Cardiac muscle cell (in vitro differentiated cells and primary cell): Measurements from ENCODE around the gene TMEM37. TPM values are rescaled to one million over a fixed set of nuclear protein-coding genes. Genes with fewer than 3 reads are reported as not detected.

Experiments
- DNase-seq, 2 donors: peaks; one replicate each; pipeline versions ENCODE4 v3.0.0 to v3.0.0-alpha.2; 2010 to 2017; ENCODE audit warnings: low read depth in 1 of 2, low spot score in 1 of 2
- H3K27ac ChIP-seq: fragments of 200-600 bp; sonication (generic); 2 replicates; pipeline ENCODE4 v1.5.1; 2016
- H3K27me3 ChIP-seq: fragments of 200-600 bp; sonication (generic); 2 replicates; pipeline ENCODE4 v1.6.0; 2016; ENCODE audit warnings: control low read depth
- H3K36me3 ChIP-seq: fragments of 200-600 bp; sonication (generic); 2 replicates; pipeline ENCODE4 v1.5.1; 2016; ENCODE audit warnings: control low read depth
- H3K4me1 ChIP-seq: fragments of 200-600 bp; sonication (generic); 2 replicates; pipeline ENCODE4 v1.8.1; 2017; ENCODE audit warnings: low read depth, mild to moderate bottlenecking, mixed run types
- H3K4me3 ChIP-seq: fragments of 200-600 bp; sonication (generic); 2 replicates; pipeline ENCODE4 v1.5.1; 2016; ENCODE audit warnings: mild to moderate bottlenecking
- H3K9me3 ChIP-seq: fragments of 200-600 bp; sonication (generic); 2 replicates; pipeline ENCODE4 v1.5.1; 2017; ENCODE audit warnings: low read depth, mild to moderate bottlenecking, control low read depth
- CTCF ChIP-seq: IDR thresholded peaks from 2 replicates; pipeline ENCODE4 v1.5.1; 2012; ENCODE audit warnings: low read depth, mild to moderate bottlenecking, low read length
- polyA plus RNA-seq: library from polyadenylated mRNA; unstranded; fragments of >200 nt; fragmentation: Nextera tagmentation; extraction: Ambion mirVana; gene quantifications from 2 replicates; pipeline ENCODE4 v1.2.1, GENCODE V29; 2016
- total RNA-seq: library from RNA; depleted of rRNA; stranded (reverse); fragments of >200 nt; gene quantifications from 2 replicates; pipeline ENCODE4 v1.2.3, GENCODE V29; 2016

Gene TMEM37
- total and polyA plus RNA-seq, 2 experiments from 2014 or later, result 2.1 to 4.3 TPM

DNA sequence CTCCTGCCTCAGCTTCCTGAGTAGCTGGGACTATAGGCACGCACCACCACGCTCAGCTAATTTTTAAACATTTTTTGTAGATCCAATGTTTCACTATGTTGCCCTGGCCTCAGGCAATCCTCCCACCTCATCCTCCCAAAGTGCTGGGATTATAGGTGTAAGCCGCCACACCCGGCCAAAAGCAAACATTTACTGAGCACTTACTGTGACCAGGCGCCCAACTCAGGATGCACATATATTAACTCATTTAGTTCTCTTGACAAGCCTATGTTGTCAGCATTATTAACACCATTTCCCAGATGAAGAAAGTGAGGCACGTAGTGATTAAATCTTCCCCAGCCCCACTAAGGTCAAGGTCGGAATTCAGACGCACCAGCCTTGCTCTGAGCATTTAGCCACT lies 41.1 kb downstream of the TMEM37 start:
- no peaks in the 10 kb centered on the region for H3K4me1 ChIP-seq
- H3K27me3 ChIP-seq, result no peaks in the 10 kb centered on the region
- no peak overlapping the region for H3K4me3 ChIP-seq
- no peak for DNase-seq
- no peaks in the 10 kb centered on the region for H3K9me3 ChIP-seq
- H3K27ac ChIP-seq, result no peak overlapping the region
- TF ChIP-seq CTCF, result no peak
- no peaks in the 10 kb centered on the region for H3K36me3 ChIP-seq

DNA sequence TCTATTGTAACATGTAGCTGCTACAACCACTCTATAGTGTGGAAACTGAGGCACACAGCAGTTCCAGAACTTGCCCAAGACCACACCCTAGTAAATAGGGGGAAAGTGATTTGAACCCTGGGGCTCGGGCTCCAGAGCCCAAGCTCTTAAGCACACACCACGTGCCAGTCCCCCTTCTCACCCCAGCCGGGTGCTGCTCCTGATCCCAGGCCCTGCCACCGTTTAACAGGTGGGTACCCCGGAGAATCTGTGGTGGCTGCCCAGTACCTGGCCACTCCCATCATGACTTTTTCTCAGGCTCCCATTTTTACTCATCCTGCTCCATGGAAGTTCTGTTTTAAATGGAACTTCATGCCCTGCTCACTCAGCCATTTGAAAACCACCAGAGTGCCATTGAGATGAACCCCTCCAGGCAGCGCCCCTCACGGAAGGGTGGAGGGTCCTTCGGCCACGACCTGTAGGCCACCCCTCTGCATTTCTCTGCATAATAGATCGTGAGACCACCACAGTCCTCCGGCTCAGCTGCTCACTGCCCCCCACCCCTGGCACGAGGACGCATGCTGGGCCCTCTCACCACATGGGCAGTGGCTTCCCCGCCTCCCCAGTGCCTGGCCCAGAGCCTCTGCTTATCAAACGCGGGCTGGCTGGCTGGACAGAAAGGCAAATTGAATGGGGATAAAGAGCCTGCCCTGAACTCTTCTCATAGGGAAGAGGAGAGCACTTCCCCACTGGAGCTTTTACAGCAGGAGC lies 42.1 kb downstream of the TMEM37 start:
- Histone ChIP-seq H3K27ac (no peak overlapping the region), H3K4me3 (no peak overlapping the region), H3K9me3 (no peaks in the 10 kb centered on the region), H3K36me3 (no peaks in the 10 kb centered on the region), H3K4me1 (no peaks in the 10 kb centered on the region), H3K27me3 (no peaks in the 10 kb centered on the region)
- no peak for DNase-seq
- no peak for TF ChIP-seq CTCF

DNA sequence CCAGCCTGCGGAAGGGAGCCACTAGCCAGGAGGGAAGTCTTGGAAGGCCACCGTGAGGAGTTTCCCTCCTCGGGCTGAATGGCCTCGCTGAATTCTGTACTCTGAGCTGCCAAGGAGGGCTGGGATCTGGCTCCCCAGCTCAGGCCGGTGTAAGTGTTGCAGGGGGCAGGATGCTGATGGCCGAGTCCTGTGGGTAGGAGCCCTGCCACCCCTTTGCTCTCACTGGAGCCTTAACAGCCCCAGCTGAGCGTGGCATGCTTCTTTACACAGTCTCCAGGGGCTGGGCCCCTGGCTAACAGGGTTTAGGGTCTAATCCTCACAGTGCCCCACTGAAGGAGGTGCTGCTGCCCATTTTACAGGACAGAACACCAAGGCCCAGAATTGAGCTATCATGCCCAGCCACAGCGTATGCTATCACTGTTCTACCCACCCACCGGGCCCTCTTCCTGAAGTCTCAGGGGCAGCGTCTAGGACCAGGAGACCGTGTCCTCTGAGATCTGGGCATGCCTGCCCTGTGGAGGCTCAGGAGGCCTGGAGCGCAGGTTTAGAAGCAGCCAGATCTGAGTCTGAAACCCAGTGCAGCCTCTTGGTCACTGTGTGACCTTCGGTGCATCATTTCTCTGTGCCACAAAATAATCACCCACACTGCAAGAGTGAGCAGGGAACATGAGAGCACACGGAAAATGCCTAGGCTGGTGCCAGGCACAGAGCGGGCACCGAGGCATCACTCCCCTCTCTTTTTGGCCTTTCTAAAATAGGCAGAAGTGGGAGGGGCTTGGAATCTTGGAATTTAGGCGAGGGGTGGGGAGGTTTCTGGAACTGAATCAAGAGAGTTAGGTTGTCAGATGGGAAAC lies 42.9 kb downstream of the TMEM37 start:
- DNase-seq, result no peak
- no peak overlapping the region for H3K27ac ChIP-seq
- TF ChIP-seq CTCF, result no peak

DNA sequence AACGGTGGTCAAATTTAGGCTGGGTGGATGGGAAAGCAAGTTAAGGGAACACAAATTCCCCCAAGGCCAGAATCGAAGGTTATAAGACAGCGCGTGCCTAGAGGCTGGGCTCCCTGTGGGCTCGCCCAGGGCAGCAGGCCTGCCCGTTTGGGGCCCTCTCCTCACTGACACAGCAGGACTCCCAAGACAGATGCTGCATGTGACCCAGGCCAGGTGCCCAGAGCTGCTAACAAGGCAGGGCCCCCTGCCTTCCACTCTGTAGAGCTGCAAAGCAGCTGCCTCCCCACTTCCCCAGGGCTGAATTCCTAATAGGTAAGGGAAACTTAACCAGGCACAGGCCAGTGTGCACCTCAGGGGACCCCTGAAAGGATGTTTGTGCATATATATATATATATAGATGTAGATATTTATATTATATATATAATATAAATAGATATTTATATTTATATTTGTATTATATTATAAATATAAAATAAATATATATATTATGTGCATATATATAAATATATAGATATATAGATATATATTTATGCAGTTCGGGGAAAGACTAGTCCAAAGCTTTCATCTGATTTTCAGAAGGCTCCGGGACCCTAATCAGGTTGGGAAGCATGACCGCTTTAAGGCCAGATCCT lies 43.7 kb downstream of the TMEM37 start:
- no peaks in the 10 kb centered on the region for H3K4me1 ChIP-seq
- no peak overlapping the region for H3K27ac ChIP-seq
- H3K9me3 ChIP-seq, result no peaks in the 10 kb centered on the region
- peak in 1 of 2 donors; percentile 26 for DNase-seq
- no peaks in the 10 kb centered on the region for H3K27me3 ChIP-seq
- TF ChIP-seq CTCF, result no peak
- H3K4me3 ChIP-seq, result no peak overlapping the region
- H3K36me3 ChIP-seq, result no peaks in the 10 kb centered on the region

More for the DNA sequence above, 42.9 kb downstream of the TMEM37 start:
- Histone ChIP-seq H3K4me1 (no peaks in the 10 kb centered on the region), H3K9me3 (no peaks in the 10 kb centered on the region), H3K36me3 (no peaks in the 10 kb centered on the region), H3K4me3 (no peak overlapping the region), H3K27me3 (no peaks in the 10 kb centered on the region)

DNA sequence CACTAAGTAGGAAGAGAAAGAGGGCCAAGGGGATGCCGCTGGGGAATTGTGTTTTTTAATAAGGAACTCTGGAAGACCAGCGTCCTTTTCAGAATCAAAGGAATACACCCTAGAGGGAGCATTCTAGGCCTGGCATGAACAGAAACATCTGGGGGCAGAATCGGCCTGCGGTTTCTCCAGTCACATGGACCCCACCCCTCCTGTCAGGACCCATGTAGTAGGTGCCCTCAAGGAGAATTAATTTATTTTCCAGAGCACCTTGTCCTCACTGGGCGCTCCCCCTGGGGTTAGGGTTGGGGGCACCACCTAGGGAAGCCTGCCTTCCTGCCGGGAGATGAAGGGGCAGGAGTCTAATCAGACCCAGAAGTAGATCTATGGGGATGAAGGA lies 44.2 kb downstream of the TMEM37 start:
- H3K36me3 ChIP-seq, result no peaks in the 10 kb centered on the region
- H3K27ac ChIP-seq, result no peak overlapping the region
- no peak for TF ChIP-seq CTCF
- H3K9me3 ChIP-seq, result no peaks in the 10 kb centered on the region
- no peak overlapping the region for H3K4me3 ChIP-seq
- H3K27me3 ChIP-seq, result no peaks in the 10 kb centered on the region
- H3K4me1 ChIP-seq, result no peaks in the 10 kb centered on the region
- DNase-seq, result no peak
